ENCODE results near the gene MCM3AP.
A peak's percentile ranks its signal among the peaks of the same experiment; 100 is the strongest.

MCM3AP gene

DNA sequence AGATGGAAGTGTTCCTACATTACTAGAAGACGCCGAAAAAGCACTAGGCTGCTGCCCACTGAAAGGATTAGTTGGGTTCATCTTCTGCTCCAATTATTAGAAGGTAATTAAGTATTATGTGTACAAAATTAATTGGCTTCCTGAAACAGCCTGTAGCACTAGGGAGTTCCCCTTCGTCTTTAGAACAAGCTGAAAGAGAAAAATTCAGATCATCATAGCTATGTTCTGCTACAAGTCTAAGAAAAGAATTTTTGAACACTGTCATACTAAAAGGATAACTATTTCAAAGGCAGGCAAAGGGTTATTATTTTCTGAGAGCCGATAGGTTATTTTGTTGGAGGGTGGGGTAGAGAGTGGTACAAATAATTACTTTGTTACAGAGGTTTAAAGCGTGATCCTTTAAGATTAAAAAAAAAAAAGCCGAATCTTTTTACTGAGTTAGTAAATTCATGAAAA, at the start of gene MCM3AP:
TSS of gene MCM3AP (minus strand) at position 406 of the 456 bp plus-strand sequence. CDS start at position 81, 325 bp downstream.
- Histone ChIP-seq H3K4me3 (peak within 1 kb of the TSS; percentile 99), H3K36me3 (peaks cover 41% of the 10 kb centered on the region), H3K4me2 (peak within 1 kb of the TSS; percentile 93), H4K20me1 (peaks cover 56% of the 10 kb centered on the region), H3K27me3 (no peaks in the 10 kb centered on the region), H3K27ac (peak within 1 kb of the TSS; percentile 98), H3K9ac (peak within 1 kb of the TSS; percentile 99), H3K4me1 (peaks cover 61% of the 10 kb centered on the region), H3K9me3 (no peaks in the 10 kb centered on the region)
- no peak for TF ChIP-seq Cebpa-rat (IDR thresholded peaks at IDR 0.05)

- peaks cover 95% of the 10 kb centered on the region for H3K36me3 ChIP-seq
- H4K20me1 ChIP-seq: 0 out of 2 replicates have a peak, but pooled peaks cover 12% of the 10 kb centered on the region
- no peak for TF ChIP-seq Cebpa-rat (IDR thresholded peaks at IDR 0.05)
- no peak overlapping the region for H3K4me3 ChIP-seq
- H3K9ac ChIP-seq: no peak overlapping the region
- no peak overlapping the region for H3K4me2 ChIP-seq
- no peaks in the 10 kb centered on the region for H3K4me1 ChIP-seq
- H3K9me3 ChIP-seq: peaks cover 7% of the 10 kb centered on the region
- no peak overlapping the region for H3K27ac ChIP-seq
- H3K27me3 ChIP-seq: no peaks in the 10 kb centered on the region
These were observed 49.1 kb upstream of the MCM3AP start for GRCh38 chr21:46334351-46335140.

- Histone ChIP-seq H3K4me3 (no peak overlapping the region), H3K4me1 (peaks cover 13% of the 10 kb centered on the region), H3K36me3 (peaks cover 78% of the 10 kb centered on the region), H3K27ac (no peak overlapping the region), H3K9me3 (no peaks in the 10 kb centered on the region), H3K27me3 (no peaks in the 10 kb centered on the region), H3K4me2 (no peak overlapping the region), H3K9ac (no peak overlapping the region), H4K20me1 (peaks cover 23% of the 10 kb centered on the region)
- TF ChIP-seq Cebpa-rat (IDR thresholded peaks at IDR 0.05): no peak
These were observed 44.4 kb upstream of the MCM3AP start for GRCh38 chr21:46329796-46330195.

DNA sequence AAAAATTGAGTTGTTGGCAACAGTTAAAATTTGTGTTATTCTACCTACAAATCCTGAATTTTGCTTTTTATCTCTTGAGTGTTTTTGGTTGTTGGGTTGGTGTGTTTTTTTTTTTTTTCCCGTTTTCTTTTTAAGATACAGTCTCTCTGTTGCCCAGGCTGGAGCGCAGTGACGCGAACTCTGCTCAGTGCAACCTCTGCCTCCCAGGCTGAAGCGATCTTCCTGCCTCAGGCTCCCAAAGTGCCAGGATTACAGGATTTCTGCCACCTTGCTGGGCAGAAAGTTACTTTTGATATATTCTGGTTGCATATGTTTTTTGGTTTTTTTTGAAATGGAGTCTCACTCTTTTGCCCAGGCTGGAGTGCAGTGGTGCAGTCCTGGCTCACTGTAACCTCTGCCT, 42.7 kb upstream of the MCM3AP start:
- peaks cover 13% of the 10 kb centered on the region for H3K4me1 ChIP-seq
- H4K20me1 ChIP-seq: peaks cover 19% of the 10 kb centered on the region
- H3K27me3 ChIP-seq: no peaks in the 10 kb centered on the region
- no peaks in the 10 kb centered on the region for H3K9me3 ChIP-seq
- H3K27ac ChIP-seq: no peak overlapping the region
- peaks cover 64% of the 10 kb centered on the region for H3K36me3 ChIP-seq
- no peak for TF ChIP-seq Cebpa-rat (IDR thresholded peaks at IDR 0.05)
- H3K4me2 ChIP-seq: no peak overlapping the region
- H3K4me3 ChIP-seq: no peak overlapping the region
- H3K9ac ChIP-seq: no peak overlapping the region

DNA sequence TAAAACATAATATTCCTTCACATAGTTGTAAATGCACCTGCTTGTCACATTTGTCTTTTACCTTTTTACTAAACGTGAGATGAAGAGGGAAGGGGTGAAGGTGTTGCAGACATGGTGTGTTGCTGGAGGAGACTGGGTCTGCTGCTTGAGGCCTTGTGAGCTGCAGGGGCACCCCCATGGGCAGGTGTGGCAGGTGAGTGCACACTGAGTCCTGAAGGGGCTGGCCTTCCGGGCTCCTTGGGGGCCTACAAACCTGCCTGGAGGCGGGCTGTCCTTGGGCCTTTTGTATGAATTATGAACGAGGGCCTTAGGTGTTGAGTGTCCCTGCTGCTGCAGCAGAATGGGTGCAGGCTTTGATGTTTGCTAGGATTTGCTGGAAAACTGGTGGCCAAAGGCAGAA, 42.3 kb upstream of the MCM3AP start:
- no peak for TF ChIP-seq Cebpa-rat (IDR thresholded peaks at IDR 0.05)
- no peak overlapping the region for H3K4me3 ChIP-seq
- H3K4me2 ChIP-seq: no peak overlapping the region
- no peaks in the 10 kb centered on the region for H3K27me3 ChIP-seq
- H3K36me3 ChIP-seq: peaks cover 60% of the 10 kb centered on the region
- H3K9me3 ChIP-seq: no peaks in the 10 kb centered on the region
- peaks cover 21% of the 10 kb centered on the region for H4K20me1 ChIP-seq
- H3K4me1 ChIP-seq: peaks cover 13% of the 10 kb centered on the region
- no peak overlapping the region for H3K9ac ChIP-seq
- H3K27ac ChIP-seq: no peak overlapping the region

DNA sequence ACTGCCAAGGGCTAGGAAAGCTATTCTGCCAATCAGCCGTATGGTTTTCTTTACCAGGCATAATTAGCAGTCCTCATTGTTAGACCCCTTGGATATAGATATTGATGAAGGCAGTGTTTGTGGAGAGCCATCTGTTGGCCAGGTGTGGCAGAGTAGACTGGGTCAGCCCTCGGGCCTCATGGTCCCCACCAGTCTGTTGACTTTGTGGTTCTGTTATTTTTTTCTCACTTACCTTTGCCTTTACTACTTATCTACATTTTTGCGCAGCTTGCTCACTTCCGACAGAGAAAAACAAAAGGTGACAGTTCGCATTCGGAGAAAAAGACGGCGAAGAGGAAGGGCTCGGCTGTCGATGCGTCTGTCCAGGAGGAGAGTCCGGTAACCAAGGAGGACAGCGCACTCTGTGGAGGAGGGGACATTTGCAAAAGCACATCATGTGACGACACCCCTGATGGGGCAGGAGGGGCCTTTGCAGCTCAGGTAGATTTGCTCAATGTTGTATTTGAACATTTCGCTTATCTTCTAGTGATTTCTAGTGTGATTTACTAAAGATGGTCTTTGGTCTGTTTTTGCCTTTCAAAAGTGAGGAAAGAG, 40.8 kb upstream of the MCM3AP start:
- no peak overlapping the region for H3K4me3 ChIP-seq
- H3K27me3 ChIP-seq: no peaks in the 10 kb centered on the region
- no peak overlapping the region for H3K27ac ChIP-seq
- H3K36me3 ChIP-seq: peaks cover 47% of the 10 kb centered on the region
- peak overlapping the region; percentile 89; the same call in 1 of the 2 replicates for H3K9ac ChIP-seq
- peak overlapping the region; percentile 90 for H3K4me2 ChIP-seq
- peaks cover 25% of the 10 kb centered on the region for H3K4me1 ChIP-seq
- H3K9me3 ChIP-seq: no peaks in the 10 kb centered on the region
- H4K20me1 ChIP-seq: peaks cover 36% of the 10 kb centered on the region
- no peak for TF ChIP-seq Cebpa-rat (IDR thresholded peaks at IDR 0.05)

DNA sequence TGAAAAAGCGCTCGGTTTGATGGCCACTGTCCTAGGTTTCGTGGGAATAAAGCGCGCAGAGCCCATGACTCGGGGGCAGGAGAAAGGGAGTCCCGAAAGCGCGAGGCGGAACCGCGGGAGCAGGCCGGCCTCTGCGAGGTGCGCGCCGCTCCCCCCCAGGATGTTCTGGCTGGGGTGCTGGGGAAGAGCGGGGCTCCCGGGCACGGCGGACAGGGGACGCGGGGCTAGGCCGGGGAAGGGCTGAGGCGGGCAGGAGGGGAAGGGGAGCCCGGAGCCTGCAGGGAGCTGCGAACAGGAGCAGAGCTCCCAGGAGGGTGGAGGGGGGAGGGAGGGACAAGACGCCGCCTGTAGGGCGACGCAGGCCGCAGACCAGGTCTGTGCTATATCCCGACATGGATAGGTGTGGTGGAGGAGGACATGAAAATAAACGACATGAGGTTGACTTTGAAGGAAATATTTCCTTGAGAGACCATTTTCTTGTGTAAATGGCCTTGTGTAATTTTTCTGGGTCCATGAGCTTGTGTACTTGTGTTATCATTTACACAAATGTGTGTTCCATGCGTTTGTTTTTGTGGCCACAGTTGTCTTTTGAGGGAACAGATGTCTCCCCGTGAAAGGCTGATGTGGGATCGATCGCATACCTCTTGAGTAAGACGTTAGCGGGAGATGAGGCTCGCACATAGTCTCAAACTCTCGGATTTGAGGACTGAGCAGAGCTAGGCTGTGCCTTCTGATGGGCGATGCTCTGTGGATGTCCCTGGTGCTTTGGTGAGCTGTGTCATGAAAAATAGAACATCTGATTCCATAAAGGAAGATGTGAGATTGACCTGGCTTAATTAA, 39.9 kb upstream of the MCM3AP start:
- Histone ChIP-seq H3K4me3 (peak overlapping the region; percentile 97), H3K9ac (peak overlapping the region; percentile 89), H3K36me3 (peaks cover 38% of the 10 kb centered on the region), H3K9me3 (no peaks in the 10 kb centered on the region), H3K4me1 (peaks cover 34% of the 10 kb centered on the region), H3K27ac (peak overlapping the region; percentile 84), H4K20me1 (peaks cover 45% of the 10 kb centered on the region), H3K4me2 (peak overlapping the region; percentile 90), H3K27me3 (no peaks in the 10 kb centered on the region)
- no peak for TF ChIP-seq Cebpa-rat (IDR thresholded peaks at IDR 0.05)

DNA sequence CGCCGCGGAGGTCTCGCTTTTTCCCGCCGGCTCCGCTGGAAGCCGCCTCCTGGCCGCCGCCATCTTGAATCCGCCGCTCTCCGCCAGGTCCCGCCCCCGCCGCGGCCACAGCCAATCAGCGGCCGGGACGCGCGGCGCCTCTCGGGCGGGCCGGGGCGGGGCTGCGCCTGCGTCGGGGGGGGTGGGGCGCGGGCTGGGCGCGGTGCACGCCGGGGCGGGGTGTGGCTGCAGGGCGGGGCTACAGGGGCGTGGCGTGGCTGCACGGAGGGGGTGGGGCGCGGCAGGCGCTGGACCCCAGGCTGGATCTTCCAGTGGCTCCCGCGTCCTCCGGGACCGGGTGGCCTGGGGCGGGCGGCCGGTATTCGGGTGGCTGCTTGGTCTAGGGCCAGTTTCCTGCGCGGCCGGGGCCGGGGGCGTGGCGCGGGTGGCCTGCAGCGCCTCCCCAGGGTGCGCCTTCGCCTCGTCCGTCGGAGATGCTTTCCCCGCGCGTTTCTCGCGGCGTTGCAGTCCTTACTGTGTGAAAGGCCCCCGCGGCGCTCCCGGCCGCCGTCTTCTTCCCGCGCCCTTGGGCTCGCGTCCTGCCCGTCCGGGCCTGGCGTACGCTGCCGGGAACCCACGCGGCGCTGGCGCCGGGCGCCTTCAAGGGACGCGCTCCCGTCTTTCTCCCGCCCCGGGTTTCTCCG, 39.1 kb upstream of the MCM3AP start:
- Histone ChIP-seq H3K4me1 (peaks cover 41% of the 10 kb centered on the region), H3K9me3 (no peaks in the 10 kb centered on the region), H3K27me3 (no peaks in the 10 kb centered on the region), H3K27ac (peak overlapping the region; percentile 99), H4K20me1 (peaks cover 53% of the 10 kb centered on the region), H3K9ac (peak overlapping the region; percentile 99), H3K4me2 (peak overlapping the region; percentile 90), H3K36me3 (peaks cover 31% of the 10 kb centered on the region), H3K4me3 (peak overlapping the region; percentile 97)
- no peak for TF ChIP-seq Cebpa-rat (IDR thresholded peaks at IDR 0.05)

- TF ChIP-seq Cebpa-rat (IDR thresholded peaks at IDR 0.05): no peak
- Histone ChIP-seq H4K20me1 (peaks cover 60% of the 10 kb centered on the region), H3K27me3 (no peaks in the 10 kb centered on the region)
These were observed 38.4 kb upstream of the MCM3AP start, which contains the start of the genes C21orf58 and PCNT for GRCh38 chr21:46323710-46324389. Gene C21orf58, minus strand, starts transcription at chr21:46323870. Its CDS starts 1,132 bp downstream, at chr21:46322738. Gene PCNT, plus strand, starts transcription at chr21:46324156. Its CDS starts 73 bp downstream, at chr21:46324229.

More at GRCh38 chr21:46323710-46324389, 38.4 kb upstream of the MCM3AP start, which contains the start of the genes C21orf58 and PCNT:
- Histone ChIP-seq H3K4me3 (peak within 1 kb of the TSS; percentile 97), H3K9ac (peak within 1 kb of the TSS; percentile 99), H3K9me3 (no peaks in the 10 kb centered on the region), H3K4me1 (peaks cover 48% of the 10 kb centered on the region), H3K27ac (peak within 1 kb of the TSS; percentile 99), H3K4me2 (peak within 1 kb of the TSS; percentile 97), H3K36me3 (peaks cover 31% of the 10 kb centered on the region)
